Stimulated activated CD4-positive, alpha-beta T cell treated with anti-CD3 and anti-CD28 coated beads, Interleukin-1b, Interleukin-23, amount 100 ng/mL, for 1 hour (primary cell): ENCODE results near the gene ANP32B.

Source experiments
- DNase-seq, 2 donors: peaks; one replicate each; pipeline ENCODE4 v3.0.0-alpha.2; 2020; ENCODE audit warnings: low read depth in 2 of 2

Gene ANP32B

GRCh38 chr9:98024702-98025101 lies 41.6 kb downstream of the ANP32B start:
- DNase-seq: no peak

GRCh38 chr9:98031169-98031568 lies 48.0 kb downstream of the ANP32B start:
- DNase-seq: no peak

DNA sequence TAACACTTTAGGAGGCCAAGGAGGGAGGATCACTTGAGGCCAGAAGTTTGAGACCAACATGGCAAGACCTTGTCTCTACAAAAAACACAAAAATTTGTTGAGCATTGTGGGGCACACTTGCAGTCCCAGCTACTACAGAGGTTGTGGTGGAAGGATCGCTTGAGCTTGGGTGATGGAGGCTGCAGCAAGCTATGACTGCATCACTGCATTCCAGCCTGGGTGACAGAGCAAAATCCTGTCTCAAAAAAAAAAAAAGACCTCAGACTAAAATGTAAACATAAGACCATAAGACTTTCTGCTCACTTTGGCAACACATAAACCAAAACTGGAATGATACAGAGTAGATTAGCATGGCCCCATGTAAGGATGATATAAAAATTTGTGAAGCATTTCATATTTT lies 48.8 kb downstream of the ANP32B start:
- no peak for DNase-seq

GRCh38 chr9:98034593-98035546 lies 51.7 kb downstream of the ANP32B start:
- peak; percentile 84 to 90 for DNase-seq

DNA sequence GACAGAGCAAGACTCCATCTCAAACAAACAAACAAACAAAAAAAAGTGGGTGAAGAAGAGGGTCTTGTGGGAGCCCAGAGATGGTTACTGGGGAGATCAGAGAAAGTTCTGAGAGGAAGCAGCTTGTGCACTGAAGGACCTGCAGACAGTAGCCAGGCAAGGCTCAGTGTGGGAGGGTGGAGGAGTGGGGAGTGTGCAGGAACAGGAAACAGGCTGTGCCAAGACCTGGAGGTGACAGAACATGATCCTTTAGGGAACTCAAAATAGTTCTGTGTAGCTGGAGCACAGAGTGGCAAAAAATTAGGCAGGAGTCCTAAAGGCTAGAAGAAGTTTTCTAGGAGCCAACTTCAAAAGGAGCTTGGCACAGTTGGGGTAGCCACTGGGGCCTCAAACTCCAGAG lies 54.2 kb downstream of the ANP32B start:
- DNase-seq: no peak

DNA sequence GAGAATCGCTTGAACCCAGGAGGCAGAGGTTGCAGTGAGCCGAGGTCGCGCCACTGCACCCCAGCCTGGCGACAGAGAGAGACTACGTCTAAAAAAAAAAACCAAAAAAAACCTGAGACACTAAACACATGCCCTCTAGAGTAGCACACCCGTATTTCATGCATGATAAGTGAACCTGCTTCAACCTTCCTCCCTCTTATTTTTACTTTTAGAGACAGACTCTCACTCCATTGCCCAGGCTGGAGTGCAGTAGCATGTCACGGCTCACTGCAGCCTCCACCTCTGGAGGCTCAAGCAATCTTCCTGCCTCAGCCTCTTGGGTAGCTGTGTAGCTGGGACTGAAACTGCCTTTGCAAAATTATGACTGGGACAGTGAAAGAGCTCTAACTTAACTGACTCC lies 55.8 kb downstream of the ANP32B start:
- no peak for DNase-seq

- DNase-seq: no peak
Measured at GRCh38 chr9:98039607-98040017, 56.5 kb downstream of the ANP32B start.

GRCh38 chr9:98040212-98040611 lies 57.1 kb downstream of the ANP32B start:
- no peak for DNase-seq

GRCh38 chr9:98043915-98044314 lies 60.8 kb downstream of the ANP32B start:
- DNase-seq: no peak

- no peak for DNase-seq
Measured at GRCh38 chr9:98045234-98046179, 62.4 kb downstream of the ANP32B start.

DNA sequence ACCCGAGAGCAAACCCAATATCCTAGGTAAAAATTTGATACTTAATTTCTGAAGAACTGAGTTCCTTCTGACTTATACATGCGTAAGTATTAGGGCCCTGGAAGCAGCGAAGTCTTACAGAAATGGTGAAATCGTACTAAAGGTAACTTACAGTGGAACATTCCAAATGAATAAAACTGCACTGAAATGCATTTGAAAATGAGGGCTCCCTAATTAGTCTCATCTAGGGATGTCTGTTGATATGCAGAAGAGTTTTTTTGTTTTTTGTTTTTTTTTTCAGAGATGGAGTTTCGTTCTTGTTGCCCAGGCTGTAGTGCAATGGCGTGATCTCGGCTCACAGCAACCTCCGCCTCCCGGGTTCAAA lies 63.0 kb downstream of the ANP32B start:
- DNase-seq: no peak

GRCh38 chr9:98047002-98047401 lies 63.9 kb downstream of the ANP32B start:
- no peak for DNase-seq

DNA sequence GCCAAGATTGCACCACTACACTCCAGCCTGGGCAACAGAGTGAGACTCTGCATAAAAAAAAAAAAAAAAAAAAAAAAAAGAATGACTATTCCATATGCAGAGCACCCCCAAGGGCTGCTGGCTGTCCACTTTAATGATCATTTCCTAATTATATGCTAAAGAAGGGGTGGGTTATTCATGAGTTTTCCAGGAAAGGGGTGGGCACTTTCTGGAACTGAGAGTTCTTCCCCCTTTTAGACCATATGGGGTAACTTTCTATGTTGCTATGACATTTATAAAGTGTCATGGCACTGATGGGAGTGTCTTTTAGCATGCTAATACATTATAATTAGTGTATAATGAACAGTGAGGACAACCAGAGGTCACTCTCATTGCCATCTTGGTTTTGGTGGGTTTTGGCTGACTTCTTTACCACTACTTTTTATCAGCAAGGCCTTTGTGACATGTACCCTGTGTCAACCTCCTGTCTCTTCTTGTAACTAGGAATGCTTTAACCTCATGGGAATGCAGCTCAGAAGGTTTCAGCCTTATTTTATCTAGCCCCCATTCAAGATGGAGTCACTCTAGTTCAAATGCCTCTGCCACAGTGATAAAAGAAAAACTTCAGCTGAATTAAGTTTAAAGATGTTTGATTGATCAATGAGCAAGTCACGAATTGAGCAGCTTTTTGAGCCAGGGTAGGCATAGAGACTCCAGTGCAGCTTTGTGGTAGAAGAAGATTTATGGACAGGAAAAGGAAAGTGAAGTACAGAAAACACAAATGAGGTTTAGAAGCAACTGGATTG lies 66.3 kb downstream of the ANP32B start:
- DNase-seq: no peak

DNA sequence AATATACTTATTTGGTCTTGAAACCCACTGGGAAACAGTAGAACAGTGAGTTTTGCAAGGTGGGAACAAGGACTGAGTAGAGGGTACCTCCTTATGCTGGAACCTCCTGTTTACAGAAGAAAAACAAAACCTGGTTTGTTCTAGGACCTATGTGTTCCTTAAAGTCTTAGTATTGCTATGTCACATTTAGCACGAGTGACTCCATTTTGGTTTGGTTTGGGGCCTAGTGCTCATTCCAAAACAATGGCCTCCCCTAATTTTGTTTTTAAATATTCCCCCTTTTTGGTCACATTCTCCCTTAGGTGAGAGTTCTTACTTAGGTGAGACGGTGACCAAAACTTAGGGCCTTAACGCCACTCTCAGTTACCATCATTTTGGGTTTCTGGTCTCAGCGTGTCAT lies 67.2 kb downstream of the ANP32B start:
- DNase-seq: no peak

- DNase-seq: no peak
Measured at GRCh38 chr9:98054376-98054951, 71.3 kb downstream of the ANP32B start.

DNA sequence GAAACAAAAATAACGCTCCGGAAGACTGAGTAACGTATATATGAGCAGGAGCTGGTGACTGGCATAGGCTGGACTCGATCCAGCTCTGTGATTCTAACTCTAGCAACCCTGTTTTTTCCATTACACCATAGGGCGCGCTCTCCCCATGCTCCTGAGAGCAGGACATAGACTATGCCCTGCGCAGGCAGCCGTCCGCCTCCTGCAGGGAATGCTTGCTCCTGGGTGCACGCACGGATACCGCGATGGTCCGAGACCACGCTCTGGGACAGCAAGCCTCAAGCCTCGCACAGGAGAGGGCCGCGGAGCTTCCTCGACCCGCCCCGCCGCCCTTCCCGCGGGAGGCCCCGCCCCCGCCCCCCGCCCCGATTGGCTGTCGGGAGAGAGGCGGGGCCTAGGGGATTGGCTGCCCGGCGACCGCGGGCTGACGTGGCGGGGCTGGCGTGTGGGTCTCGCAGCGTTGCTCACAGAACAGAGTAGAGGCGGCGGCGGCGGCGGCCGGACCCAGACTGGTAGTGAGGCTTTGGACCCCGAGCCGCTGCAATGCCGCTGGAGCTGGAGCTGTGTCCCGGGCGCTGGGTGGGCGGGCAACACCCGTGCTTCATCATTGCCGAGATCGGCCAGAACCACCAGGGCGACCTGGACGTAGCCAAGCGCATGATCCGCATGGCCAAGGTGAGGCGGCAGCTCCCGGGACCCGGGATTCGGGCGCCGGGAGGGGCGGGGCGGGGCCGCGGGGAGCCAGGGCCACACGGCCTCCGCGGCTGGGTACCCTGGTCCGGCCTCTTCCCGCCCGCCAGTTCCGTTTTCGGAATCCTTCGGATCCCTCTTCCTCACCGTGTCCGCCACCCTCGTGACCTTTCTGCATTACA lies 73.4 kb downstream of the ANP32B start, which contains the start of gene NANS:
Gene NANS (plus strand): TSS at position 464 of the 869 bp plus-strand sequence. CDS start 77 bp downstream, at position 541.
- DNase-seq: peak; percentile 79 to 81

- peak in 1 of 2 donors; percentile 14 for DNase-seq
Measured at GRCh38 chr9:98057138-98057799, 74.1 kb downstream of the ANP32B start.

GRCh38 chr9:98062161-98062560 lies 79.0 kb downstream of the ANP32B start:
- no peak for DNase-seq

DNA sequence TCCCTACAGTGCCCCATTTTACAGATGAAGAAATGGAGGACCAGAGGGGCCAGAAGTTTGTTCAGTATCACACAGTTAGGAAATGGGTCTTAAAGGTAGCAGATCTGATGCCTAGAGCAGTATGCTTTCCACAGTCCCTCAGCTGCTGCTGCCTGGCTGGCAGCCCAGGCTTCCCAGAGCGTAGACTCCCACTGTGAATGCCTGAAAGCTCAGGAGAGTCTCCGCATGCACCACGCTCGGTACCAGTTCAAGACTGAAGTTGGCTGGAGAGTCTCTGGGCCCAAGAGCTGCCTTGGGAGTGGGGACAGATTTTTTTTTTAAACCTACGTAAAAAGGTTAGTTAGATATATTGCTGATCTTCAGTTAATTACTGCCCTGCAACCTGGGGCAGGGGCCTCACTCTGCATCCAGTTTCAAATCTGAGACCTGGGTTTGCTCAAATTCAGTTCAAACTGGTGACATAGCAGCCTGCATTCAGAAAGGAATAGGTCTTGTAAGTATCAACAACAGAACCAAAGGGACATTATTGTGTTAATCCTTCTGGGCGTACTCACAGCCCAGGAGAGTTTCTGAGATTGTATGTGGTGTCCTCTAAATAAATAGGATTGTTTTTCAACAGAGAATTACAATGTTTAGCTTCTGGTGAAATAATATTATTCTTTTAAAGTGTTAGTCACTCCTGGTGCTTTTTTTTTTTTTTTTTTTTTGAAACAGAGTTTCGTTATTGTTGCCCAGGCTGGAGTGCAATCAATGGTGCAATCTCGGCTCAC lies 81.7 kb downstream of the ANP32B start:
- no peak for DNase-seq
